CD14-positive monocyte (primary cell): Measurements from ENCODE around the gene EPHA2. TPM values are rescaled to one million over a fixed set of nuclear protein-coding genes. Genes with fewer than 3 reads are reported as not detected.

Experiments used
- DNase-seq, 3 donors: peaks; one replicate each; pipeline ENCODE4 v3.0.0-alpha.2; 2011 to 2022
- H2AFZ ChIP-seq: 2 replicates; pipeline ENCODE4 v1.6.0; 2012; ENCODE audit warnings: mild to moderate bottlenecking, low read depth, low read length, inconsistent platforms; ENCODE audit not compliant: insufficient read depth, poor library complexity, severe bottlenecking
- H3K27ac ChIP-seq, 2 donors: 1 replicate in 1 of 2; 2 replicates in 1 of 2; pipeline ENCODE4 v1.5.1; 2012 to 2013; ENCODE audit warnings: low read length in 2 of 2, control low read depth in 1 of 2, inconsistent platforms in 1 of 2, low read depth in 1 of 2, mild to moderate bottlenecking in 1 of 2
- H3K27me3 ChIP-seq, 2 donors: one replicate each; pipeline versions ENCODE4 v1.6.0 to v1.6.1; 2011 to 2013; ENCODE audit warnings: low read length in 2 of 2; ENCODE audit not compliant: control insufficient read depth in 2 of 2, insufficient read depth in 2 of 2
- H3K36me3 ChIP-seq, 2 donors: replicated peaks in 1 of 2; 1 replicate in 1 of 2; 2 replicates in 1 of 2; pipeline versions ENCODE4 v1.5.1 to v1.6.1; 2012 to 2013; ENCODE audit warnings: low read length in 2 of 2, control low read depth in 1 of 2, inconsistent platforms in 1 of 2, mild to moderate bottlenecking in 1 of 2; ENCODE audit not compliant: insufficient read depth in 2 of 2, control insufficient read depth in 1 of 2
- H3K4me1 ChIP-seq, 2 donors: 1 replicate in 1 of 2; 2 replicates in 1 of 2; pipeline versions ENCODE4 v1.5.1 to v1.6.1; 2012 to 2013; ENCODE audit warnings: low read length in 2 of 2, control low read depth in 1 of 2, inconsistent platforms in 1 of 2, mild to moderate bottlenecking in 1 of 2, moderate library complexity in 1 of 2; ENCODE audit not compliant: insufficient read depth in 2 of 2, control insufficient read depth in 1 of 2
- H3K4me2 ChIP-seq: replicated peaks from 2 replicates; pipeline ENCODE3; 2012; ENCODE audit warnings: low read length, moderate library complexity, mild to moderate bottlenecking; ENCODE audit not compliant: poor library complexity, severe bottlenecking; ENCODE audit errors: extremely low read depth
- H3K4me3 ChIP-seq, 3 experiments: fragments of 200-600 bp in 1 of 3; sonication (generic) in 1 of 3; replicated peaks in 1 of 3; 1 replicate in 2 of 3; 2 replicates in 1 of 3; pipeline ENCODE4 v1.5.1; 2011 to 2013; ENCODE audit warnings: low read length in 3 of 3, mild to moderate bottlenecking in 3 of 3, control low read depth in 2 of 3, low read depth in 2 of 3, inconsistent platforms in 1 of 3, moderate library complexity in 1 of 3
- H3K79me2 ChIP-seq: 2 replicates; pipeline ENCODE4 v1.6.0; 2012; ENCODE audit warnings: mild to moderate bottlenecking, control low read depth, inconsistent platforms, low read length, moderate library complexity; ENCODE audit not compliant: insufficient read depth
- H3K9ac ChIP-seq: 2 replicates; pipeline ENCODE4 v1.6.0; 2017; ENCODE audit warnings: low read length, mild to moderate bottlenecking; ENCODE audit not compliant: insufficient read depth, poor library complexity, severe bottlenecking
- H3K9me3 ChIP-seq, 2 donors: replicated peaks in 1 of 2; 1 replicate in 1 of 2; 2 replicates in 1 of 2; pipeline versions ENCODE4 v1.5.1 to v1.6.1; 2012 to 2013; ENCODE audit warnings: low read length in 2 of 2, control low read depth in 1 of 2; ENCODE audit not compliant: control insufficient read depth in 1 of 2, insufficient read depth in 1 of 2
- H4K20me1 ChIP-seq: 2 replicates; pipeline ENCODE4 v1.6.0; 2012; ENCODE audit warnings: mild to moderate bottlenecking, low read length, control low read depth, moderate library complexity; ENCODE audit not compliant: insufficient read depth
- H3K27ac Mint-ChIP-seq, 7 donors: one replicate each; pipeline ENCODE4 v1.8.0; 2020; ENCODE audit warnings: mild to moderate bottlenecking in 7 of 7, mixed read lengths in 7 of 7, moderate library complexity in 6 of 7, inconsistent platforms in 2 of 7
- H3K27me3 Mint-ChIP-seq, 3 donors: one replicate each; pipeline ENCODE4 v1.8.0; 2021 to 2022; ENCODE audit warnings: low read depth in 3 of 3, mild to moderate bottlenecking in 3 of 3, mixed read lengths in 3 of 3, moderate library complexity in 3 of 3, inconsistent platforms in 1 of 3
- H3K36me3 Mint-ChIP-seq, 2 donors: one replicate each; pipeline ENCODE4 v1.8.0; 2020; ENCODE audit warnings: mixed read lengths in 2 of 2, inconsistent platforms in 1 of 2, mild to moderate bottlenecking in 1 of 2
- H3K4me1 Mint-ChIP-seq: one replicate; pipeline ENCODE4 v1.8.0; 2020; ENCODE audit warnings: mild to moderate bottlenecking, mixed read lengths
- H3K4me3 Mint-ChIP-seq, 2 donors: one replicate each; pipeline ENCODE4 v1.8.0; 2020; ENCODE audit warnings: mild to moderate bottlenecking in 2 of 2, mixed read lengths in 2 of 2, moderate library complexity in 1 of 2
- H3K9me3 Mint-ChIP-seq, 7 donors: one replicate each; pipeline ENCODE4 v1.8.0; 2020 to 2022; ENCODE audit warnings: mixed read lengths in 7 of 7, mild to moderate bottlenecking in 6 of 7, moderate library complexity in 6 of 7, inconsistent platforms in 2 of 7
- CTCF ChIP-seq: fragments of 200-600 bp; IDR thresholded peaks from one replicate; pipeline ENCODE4 v1.8.0; 2022; ENCODE audit warnings: antibody characterized with exemption, mild to moderate bottlenecking
- WGBS: methylation state at CpG from one replicate; pipeline ENCODE4 v1.1.5; 2013; ENCODE audit warnings: missing lambda C conversion rate; ENCODE audit not compliant: insufficient coverage; 5-methylcytosine and 5-hydroxymethylcytosine counted together
- intact Hi-C, 2 donors: fragments of 100-400 bp; cut with micrococcal nuclease; formaldehyde crosslinking; loops; one replicate each; pipeline versions ENCODE4 v1.15.0 to v1.15.1; 2023
- polyA plus RNA-seq, 3 donors: library from polyadenylated mRNA; depleted of rRNA in 1 of 3; unstranded in 2 of 3; stranded (reverse) in 1 of 3; fragments of 300-500 nt in 2 of 3; fragments of >200 nt in 1 of 3; fragmentation: Illumina TruSeq in 2 of 3; gene quantifications; 1 replicate in 2 of 3; 2 replicates in 1 of 3; pipeline ENCODE4 v1.2.3, GENCODE V29; 2012 to 2021

EPHA2 gene
- polyA plus RNA-seq, 3 donors = 0.03 TPM; not detected in 2

GRCh38 chr1:16122350-16122881 is 33.5 kb downstream of the EPHA2 start:
- H3K27ac Mint-ChIP-seq = peak overlapping the region in 1 of 7 donors; percentile 9
- H3K9ac ChIP-seq = peak overlapping the region; percentile 15

DNA sequence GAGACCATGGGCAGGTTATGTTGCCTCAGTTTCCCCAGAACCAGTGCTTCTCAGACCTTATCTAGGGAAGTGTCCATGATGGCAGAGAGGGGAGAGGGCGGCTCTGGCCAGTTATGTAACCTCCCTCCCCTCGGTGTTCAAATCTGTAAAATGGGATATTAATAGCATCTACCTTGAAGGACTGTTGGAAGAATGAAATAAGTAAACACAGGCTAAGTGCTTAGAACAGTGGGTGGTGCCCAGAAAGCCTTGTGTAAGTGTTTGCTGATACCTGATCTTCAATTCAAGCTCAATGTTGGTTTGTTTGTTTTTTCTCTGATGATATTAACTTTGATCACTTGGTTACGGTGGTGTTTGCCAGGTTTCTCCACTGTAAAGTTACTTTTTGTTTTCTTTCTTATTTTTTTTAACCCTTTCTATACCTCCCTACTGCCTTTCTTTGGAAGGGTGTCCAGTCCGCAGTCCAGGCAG is 34.9 kb downstream of the EPHA2 start:
- H3K27me3 ChIP-seq = no peaks in the 10 kb centered on the region
- no peak overlapping the region for H3K4me2 ChIP-seq
- no peak for TF ChIP-seq CTCF
- H3K36me3 ChIP-seq = no peaks in the 10 kb centered on the region
- intact Hi-C loops = no loop called here
- H3K4me3 ChIP-seq = no peak overlapping the region
- no peak overlapping the region for H3K9ac ChIP-seq
- Mint-ChIP-seq H3K4me1 (peaks cover 8% of the 10 kb centered on the region), H3K36me3 (no peaks in the 10 kb centered on the region), H3K9me3 (no peaks in the 10 kb centered on the region), H3K4me3 (no peak overlapping the region), H3K27me3 (peaks cover 0 to 10% (median 5%) of the 10 kb centered on the region in 3 donors), H3K27ac (no peak overlapping the region)
- WGBS = no CpG with 5 or more reads among the region's 4 CpGs
- no peak overlapping the region for H3K27ac ChIP-seq
- no peaks in the 10 kb centered on the region for H3K9me3 ChIP-seq
- H4K20me1 ChIP-seq = no peaks in the 10 kb centered on the region
- no peak for DNase-seq
- peaks cover 3 to 4% of the 10 kb centered on the region in 2 donors for H3K4me1 ChIP-seq
- no peaks in the 10 kb centered on the region for H3K79me2 ChIP-seq
- H2AFZ ChIP-seq = no peak overlapping the region

More at GRCh38 chr1:16122350-16122881, 33.5 kb downstream of the EPHA2 start:
- Histone ChIP-seq H3K4me3 (no peak overlapping the region), H3K9me3 (no peaks in the 10 kb centered on the region), H3K4me2 (no peak overlapping the region), H3K4me1 (peaks cover 3 to 4% of the 10 kb centered on the region in 2 donors), H3K36me3 (no peaks in the 10 kb centered on the region), H2AFZ (no peak overlapping the region), H3K79me2 (no peaks in the 10 kb centered on the region), H4K20me1 (no peaks in the 10 kb centered on the region), H3K27me3 (no peaks in the 10 kb centered on the region), H3K27ac (no peak overlapping the region)
- peaks cover 8% of the 10 kb centered on the region for H3K4me1 Mint-ChIP-seq
- H3K36me3 Mint-ChIP-seq = no peaks in the 10 kb centered on the region
- intact Hi-C loops = no loop called here
- no peak for TF ChIP-seq CTCF
- H3K27me3 Mint-ChIP-seq = peaks cover 0 to 17% (median 5%) of the 10 kb centered on the region in 3 donors
- H3K4me3 Mint-ChIP-seq = no peak overlapping the region
- 94% methylated on average over 3 of the region's 4 CpGs for WGBS
- no peak for DNase-seq
- H3K9me3 Mint-ChIP-seq = no peaks in the 10 kb centered on the region
